ENCODE data around the gene SCT. TPM values are rescaled to one million over a fixed set of nuclear protein-coding genes. Genes with fewer than 3 reads are reported as not detected.

Gene SCT
- polyA plus RNA-seq, 1 donor from 2014 or later: not detected

GRCh38 chr11:608791-609251, 18.2 kb downstream of the SCT start:
- Histone ChIP-seq H3K4me2 (ENCODE audit: low read length) (no peak overlapping the region), H4K20me1 (ENCODE audit: insufficient read depth) (no peaks in the 10 kb centered on the region), H3K79me2 (replicated peaks; ENCODE audit: insufficient read depth, low read length) (no peaks in the 10 kb centered on the region), H3K9me2 (ENCODE audit: insufficient read depth, low read length) (no peaks in the 10 kb centered on the region), H3K4me3 (ENCODE audit: low read length) (no peak overlapping the region), H3K9me3 (ENCODE audit: low read length) (no peaks in the 10 kb centered on the region), H3K27ac (ENCODE audit: low read length) (no peak overlapping the region), H3F3A (ENCODE audit: insufficient read depth, low read length, poor library complexity, severe bottlenecking) (no peaks in the 10 kb centered on the region), H3K27me3 (ENCODE audit: insufficient read depth, low read depth, low read length) (no peaks in the 10 kb centered on the region), H3K9ac (ENCODE audit: low read length) (no peak overlapping the region), H2AFZ (ENCODE audit: low read depth, low read length) (no peak overlapping the region), H3K36me3 (ENCODE audit: insufficient read depth, low read length) (no peaks in the 10 kb centered on the region)
- TF ChIP-seq MXI1 (conservative IDR thresholded peaks at IDR 0.05; ENCODE audit: poor library complexity, severe bottlenecking) (no peak), SMC3 (conservative IDR thresholded peaks at IDR 0.05; ENCODE audit: poor library complexity) (no peak), CTCF (IDR thresholded peaks at IDR 0.05; ENCODE audit: poor library complexity, severe bottlenecking) (no peak), REST (IDR thresholded peaks at IDR 0.05; ENCODE audit: borderline replicate concordance) (no peak), EZH2 (IDR thresholded peaks at IDR 0.05; ENCODE audit: borderline replicate concordance, insufficient read depth, low read length, poor library complexity, severe bottlenecking) (no peak), POLR2AphosphoS5 (IDR thresholded peaks at IDR 0.05) (no peak)

DNA sequence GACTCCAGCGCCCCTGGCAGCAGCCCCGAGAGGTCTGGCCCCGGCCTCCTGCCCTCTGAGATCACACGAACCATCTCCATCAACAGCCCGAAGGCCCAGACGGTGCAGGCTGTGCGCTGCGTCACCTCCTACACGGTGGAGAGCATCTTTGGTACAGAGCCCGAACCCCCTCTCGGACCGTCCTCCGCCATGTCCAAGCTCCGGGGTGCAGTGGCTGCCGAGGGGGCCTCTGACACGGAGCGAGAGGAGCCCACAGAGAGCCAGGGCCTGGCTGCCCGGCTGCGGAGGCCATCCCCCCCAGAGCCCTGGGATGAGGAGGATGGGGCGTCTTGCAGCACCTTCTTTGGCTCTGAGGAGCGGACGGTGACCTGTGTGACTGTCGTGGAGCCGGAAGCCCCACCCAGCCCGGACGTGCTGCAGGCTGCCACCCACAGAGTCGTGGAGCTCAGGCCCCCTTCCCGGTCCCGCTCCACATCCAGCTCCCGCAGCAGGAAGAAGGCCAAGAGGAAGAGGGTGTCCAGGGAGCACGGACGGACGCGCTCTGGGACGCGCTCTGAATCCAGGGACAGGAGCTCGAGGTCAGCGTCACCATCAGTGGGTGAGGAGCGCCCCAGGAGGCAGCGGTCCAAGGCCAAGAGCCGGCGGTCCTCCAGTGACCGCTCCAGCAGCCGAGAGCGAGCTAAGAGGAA, 18.9 kb downstream of the SCT start:
- Histone ChIP-seq H3K9me2 (ENCODE audit: insufficient read depth, low read length) (no peaks in the 10 kb centered on the region), H3K4me2 (ENCODE audit: low read length) (no peak overlapping the region), H3K4me3 (ENCODE audit: low read length) (no peak overlapping the region), H3K79me2 (replicated peaks; ENCODE audit: insufficient read depth, low read length) (no peaks in the 10 kb centered on the region), H3F3A (ENCODE audit: insufficient read depth, low read length, poor library complexity, severe bottlenecking) (no peaks in the 10 kb centered on the region), H3K9ac (ENCODE audit: low read length) (no peak overlapping the region), H3K27me3 (ENCODE audit: insufficient read depth, low read depth, low read length) (no peaks in the 10 kb centered on the region), H4K20me1 (ENCODE audit: insufficient read depth) (no peaks in the 10 kb centered on the region), H2AFZ (ENCODE audit: low read depth, low read length) (no peak overlapping the region), H3K36me3 (ENCODE audit: insufficient read depth, low read length) (no peaks in the 10 kb centered on the region), H3K27ac (ENCODE audit: low read length) (no peak overlapping the region), H3K9me3 (ENCODE audit: low read length) (no peaks in the 10 kb centered on the region)
- TF ChIP-seq SMC3 (conservative IDR thresholded peaks at IDR 0.05; ENCODE audit: poor library complexity): no peak
- TF ChIP-seq REST (IDR thresholded peaks at IDR 0.05; ENCODE audit: borderline replicate concordance): no peak
- no peak for TF ChIP-seq POLR2AphosphoS5 (IDR thresholded peaks at IDR 0.05)
- no peak for TF ChIP-seq EP300 (conservative IDR thresholded peaks at IDR 0.05; ENCODE audit: poor library complexity, severe bottlenecking)
- TF ChIP-seq EZH2 (IDR thresholded peaks at IDR 0.05; ENCODE audit: borderline replicate concordance, insufficient read depth, low read length, poor library complexity, severe bottlenecking): no peak
- no peak for TF ChIP-seq MXI1 (conservative IDR thresholded peaks at IDR 0.05; ENCODE audit: poor library complexity, severe bottlenecking)
- TF ChIP-seq RAD21 (conservative IDR thresholded peaks at IDR 0.05): no peak
- TF ChIP-seq TAF1 (IDR thresholded peaks at IDR 0.05; ENCODE audit: low read depth): no peak
- no peak for TF ChIP-seq CTCF (IDR thresholded peaks at IDR 0.05; ENCODE audit: poor library complexity, severe bottlenecking)

All from neural cell (in vitro differentiated cells).